GM19463 (cell line): ENCODE data around the gene GPS2.

Experiments used
- ATAC-seq: cut with Tn5 transposase; IDR thresholded peaks from one replicate; pipeline ENCODE4 v1.9.1; 2021; ENCODE audit warnings: mild to moderate bottlenecking, moderate library complexity; ENCODE audit not compliant: unreplicated experiment

The GPS2 gene

DNA sequence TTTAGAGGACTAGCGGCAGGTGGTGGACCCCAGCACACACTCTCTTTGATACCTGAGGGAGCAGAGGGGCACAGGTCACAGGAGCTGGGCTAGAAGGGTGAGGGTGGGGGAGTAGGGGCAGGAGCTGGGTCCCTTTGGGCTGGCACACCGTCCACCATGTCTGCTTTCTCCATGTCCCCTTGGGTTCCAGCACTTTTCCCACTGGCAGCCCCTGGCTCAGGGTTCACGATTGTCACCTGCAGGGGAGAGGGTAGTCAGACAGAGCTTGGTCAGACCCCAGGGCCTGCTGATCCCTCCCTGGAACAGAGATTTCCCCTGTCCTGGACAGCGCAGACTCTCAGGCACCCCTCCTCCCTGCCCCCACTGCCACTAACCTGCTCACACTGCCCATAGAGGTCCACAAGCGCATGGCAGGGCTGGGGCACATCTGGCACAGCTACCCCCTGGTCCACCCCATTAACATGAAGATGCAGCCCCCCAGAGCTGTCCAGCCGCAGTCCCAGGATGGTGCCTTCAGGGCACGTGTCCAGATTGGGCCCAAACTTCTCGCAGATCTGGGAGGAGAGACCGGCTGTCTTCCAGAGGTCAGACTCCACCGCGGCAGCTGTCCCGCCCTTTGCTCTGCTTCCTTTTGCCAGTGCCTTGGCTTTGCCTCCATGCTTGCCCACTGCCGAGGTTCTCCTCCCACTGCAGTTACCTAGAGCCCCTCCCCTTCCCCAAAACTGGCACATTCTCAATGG is 3.1 kb upstream of the GPS2 start:
- no peak for ATAC-seq

DNA sequence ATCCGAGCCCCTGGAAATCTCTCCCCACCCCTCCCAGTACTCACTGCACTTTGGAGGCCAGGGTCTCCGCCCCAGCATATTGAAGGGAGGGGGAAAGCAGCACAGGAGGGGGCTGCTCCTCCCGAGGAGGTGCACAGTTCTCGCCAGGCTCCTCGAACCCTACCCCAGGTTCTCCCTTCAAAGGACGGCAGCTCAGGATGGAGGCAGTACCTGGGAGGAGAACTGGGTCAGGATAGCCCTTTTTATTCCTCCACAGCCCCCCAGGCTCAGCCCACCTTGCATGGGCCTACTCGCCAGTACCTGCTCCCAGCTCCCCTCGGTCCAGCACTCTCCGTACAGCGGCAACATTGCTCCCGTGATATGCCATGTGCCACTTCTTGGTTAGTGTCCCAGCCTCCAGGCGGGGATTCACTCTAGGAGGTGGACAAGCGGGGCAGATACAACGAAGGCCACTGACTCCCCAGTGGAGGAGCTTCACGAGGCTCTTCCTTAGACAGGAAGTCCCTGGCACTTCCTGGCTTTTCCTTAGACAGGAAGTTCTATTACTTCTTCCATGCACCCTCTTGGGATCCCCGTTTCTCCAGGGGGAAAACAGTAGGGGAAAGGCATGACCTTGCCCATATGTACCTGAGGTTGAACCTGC is 2.1 kb upstream of the GPS2 start:
- ATAC-seq, result no peak

DNA sequence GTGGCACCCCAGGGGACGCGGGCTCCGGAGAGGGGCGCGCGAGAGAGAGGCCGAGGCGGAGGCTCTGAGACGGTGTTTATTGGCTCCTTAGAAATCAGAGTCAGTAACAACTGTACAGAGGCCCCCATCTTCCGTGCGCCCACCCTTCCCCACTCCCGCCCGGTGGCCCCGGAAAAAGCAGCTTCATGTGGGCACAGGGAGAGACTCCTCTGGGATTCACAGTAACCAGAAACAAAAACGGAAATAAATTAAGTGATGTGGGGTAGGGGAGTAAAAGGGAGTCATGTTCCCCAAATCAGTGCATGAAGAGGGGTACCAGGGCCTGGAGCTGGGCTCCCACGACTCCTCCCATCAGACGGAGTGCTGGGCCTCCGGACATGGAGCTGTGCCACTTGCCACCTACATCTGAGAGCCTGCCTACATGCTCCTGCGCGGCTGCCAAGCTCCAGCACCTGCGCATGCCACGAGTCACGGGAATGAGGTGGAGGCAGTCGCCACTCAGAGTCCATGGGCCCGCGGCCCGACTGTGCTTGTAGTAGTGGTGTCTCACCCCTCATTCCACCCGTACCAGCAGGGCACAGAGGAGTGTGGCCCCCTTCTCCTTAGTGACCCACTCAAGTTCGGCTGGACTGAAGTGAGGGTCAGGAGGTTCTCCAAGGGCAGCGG is 543 bp upstream of the GPS2 start:
- ATAC-seq, result no peak

DNA sequence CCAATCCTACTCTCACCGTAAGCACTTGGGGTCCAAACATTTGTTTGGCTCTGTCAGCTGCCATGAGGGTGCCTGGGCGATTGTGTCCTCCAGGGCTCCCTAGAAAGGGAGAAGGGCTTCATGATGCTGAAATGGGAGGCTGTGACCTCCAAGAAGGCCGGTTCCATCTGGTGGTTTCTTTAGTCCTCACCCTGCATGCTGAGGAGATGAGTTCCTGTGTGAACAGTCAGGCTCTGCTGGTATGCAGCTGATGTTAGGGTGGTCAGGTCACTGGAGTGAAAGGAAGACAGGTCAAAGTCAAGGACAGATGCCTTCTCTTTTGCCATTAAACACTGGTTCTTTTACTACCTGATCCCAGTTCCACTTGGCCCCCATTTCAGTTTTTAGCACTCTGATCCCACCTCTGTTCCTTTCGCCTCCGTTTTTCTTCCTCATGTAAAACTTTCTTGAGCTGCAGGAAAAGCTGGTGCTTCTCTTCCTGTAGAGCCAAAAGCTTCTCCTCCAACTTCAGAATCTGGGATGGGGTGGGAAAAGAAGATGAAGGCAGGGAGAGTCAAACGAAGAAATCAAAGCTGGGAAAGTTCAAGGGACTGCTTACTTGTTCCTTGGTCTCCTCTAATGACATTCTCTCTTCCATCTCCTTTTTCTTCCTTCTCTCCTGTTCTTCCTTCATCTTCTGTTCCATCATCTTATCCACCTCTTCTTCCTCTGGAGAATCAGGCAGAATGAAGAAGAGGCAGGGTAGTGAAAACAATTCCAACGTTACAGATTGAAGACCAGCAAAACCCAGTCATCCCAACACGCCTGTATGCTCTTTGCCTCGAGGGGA is 1.1 kb downstream of the GPS2 start:
- no peak for ATAC-seq

DNA sequence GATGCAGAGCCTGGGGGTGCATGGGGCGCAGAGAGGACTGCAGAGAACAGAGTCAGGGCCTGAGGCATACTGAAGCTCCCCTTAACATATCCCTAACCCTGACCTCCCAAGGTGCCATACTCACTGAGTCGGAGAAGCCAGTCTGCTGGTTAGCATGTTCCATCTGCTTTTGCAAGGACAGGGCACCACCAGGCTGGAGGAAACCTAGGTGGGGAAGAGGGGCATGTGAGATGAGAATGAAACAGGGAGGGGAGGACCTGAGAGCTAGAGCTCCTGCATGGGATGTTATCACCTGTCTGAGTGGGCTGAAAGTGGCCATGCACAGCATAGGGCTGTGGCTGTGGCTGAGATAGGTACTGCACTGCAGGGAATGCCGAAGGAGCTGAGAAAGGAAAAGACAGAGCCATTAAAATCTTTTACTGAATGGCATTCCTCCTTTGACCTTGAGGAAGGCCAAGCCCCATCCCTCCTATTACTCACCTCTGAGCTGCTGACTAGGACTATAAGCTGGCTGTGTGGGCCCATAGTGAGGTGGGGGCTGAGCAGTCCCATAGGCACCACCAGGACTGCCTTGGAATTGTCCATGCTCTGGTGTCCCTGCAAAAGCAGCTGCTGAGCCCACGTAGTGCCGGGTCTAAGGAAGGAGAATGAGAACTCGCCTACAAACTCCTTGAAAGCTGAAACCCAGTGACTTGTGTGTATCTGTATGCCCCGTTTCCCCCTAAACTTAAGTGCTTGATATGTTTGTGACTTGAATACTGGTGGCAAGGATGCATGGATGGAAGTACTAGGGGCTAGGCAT is 1.9 kb downstream of the GPS2 start:
- no peak for ATAC-seq

DNA sequence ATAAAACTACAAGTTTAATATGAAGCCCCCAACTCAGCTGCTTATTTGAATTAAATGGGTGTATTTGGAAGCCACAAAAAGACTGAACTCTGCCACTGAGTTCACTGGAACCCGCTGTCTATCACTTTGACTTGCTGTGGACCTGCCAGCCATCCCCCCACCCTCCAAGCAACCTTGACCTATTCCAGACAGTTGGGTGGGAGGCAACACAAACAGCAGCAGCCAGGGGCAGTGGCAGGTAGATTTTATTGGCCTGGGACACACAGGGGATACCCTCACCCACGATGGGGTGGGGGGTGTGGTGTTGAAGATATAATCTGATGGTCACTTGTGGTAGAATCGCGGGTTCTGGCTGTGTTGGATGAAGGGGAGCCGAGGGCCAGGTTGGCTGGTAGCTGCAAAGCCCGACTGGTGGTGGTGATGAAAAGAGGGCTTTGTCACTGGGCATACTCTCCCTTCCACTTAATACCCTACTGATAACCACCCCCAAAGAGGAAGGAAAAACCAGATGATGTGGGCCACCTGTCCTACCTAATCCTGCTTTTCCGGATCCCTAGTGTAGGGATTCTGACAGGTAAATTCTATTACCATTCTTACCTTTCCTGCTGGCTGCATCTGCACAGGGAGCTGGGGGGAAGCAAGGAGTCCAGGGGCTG is 2.6 kb downstream of the GPS2 start:
- no peak for ATAC-seq

DNA sequence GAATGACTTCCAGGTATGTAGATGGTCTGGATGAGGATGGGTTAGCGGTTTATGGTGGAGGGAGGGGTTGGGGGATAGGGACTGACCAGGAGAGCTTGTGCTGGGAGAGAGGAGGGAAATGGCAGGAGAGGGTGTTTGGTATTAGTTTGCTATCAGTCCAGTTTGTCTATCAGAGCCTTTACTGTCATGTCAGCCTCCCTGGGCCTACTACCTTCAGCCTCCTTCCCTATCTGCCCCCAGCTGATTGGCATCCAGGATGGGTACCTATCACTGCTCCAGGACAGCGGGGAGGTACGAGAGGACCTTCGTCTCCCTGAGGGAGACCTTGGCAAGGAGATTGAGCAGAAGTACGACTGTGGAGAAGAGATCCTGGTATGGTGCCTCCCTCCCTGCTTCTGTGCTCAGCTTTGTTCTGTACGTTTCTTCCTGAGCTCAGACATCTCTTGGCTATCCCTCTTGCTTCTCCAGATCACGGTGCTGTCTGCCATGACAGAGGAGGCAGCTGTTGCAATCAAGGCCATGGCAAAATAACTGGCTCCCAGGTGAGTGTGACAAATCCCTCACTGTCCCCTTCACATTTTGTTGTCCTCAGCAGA is 4.0 kb downstream of the GPS2 start:
- no peak for ATAC-seq

DNA sequence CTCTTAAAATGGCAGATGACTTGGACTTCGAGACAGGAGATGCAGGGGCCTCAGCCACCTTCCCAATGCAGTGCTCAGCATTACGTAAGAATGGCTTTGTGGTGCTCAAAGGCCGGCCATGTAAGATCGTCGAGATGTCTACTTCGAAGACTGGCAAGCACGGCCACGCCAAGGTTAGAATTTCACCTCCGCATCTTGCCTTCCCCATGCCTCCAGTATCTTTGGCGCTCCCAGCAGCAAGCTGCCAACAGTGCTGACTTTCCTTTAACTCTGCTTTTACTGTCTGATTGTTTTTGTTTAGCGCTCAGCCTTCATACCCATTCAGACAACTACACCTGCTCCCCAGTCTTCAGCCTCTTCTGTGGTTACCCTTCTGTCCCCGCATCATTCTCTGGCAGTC is 5.5 kb downstream of the GPS2 start:
- no peak for ATAC-seq

DNA sequence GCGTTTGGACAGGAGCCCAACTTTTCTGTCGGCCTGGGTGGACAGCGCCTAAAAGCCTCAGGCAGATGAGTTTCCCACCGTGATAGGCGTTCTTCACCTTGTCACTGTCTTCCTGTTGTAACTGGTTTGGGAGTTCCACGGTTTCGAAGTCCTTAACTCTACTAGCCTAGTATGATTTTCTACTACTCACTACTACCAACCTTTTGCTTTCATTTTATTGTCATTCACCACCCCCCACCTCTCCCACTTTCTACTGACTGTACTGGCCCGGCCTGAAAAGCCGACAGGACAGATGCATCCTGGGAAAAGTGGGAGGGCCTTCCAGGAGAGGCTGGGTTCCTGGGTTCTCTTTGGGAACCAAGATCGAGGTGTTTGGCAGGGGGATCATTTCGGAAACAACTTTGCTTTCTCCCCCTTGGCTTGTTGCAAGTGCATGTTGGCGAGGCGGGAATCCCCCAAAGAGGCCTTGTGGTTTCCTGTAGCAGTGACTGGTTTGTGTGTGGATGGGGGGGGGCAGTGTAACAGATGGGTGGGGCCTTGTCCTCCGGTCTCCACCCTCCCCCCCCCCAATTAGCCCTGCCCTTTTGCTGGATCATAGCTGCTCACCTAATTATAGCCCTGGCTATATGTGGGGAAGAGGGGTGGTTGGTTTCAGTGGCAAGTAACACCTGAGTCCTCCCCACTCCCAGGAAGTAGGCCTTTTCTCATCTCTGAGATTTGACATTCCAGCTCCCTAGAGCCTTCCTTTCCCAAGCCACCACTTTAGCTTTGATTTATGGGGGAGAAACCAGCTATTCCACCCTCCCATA is 6.3 kb downstream of the GPS2 start:
- no peak for ATAC-seq

DNA sequence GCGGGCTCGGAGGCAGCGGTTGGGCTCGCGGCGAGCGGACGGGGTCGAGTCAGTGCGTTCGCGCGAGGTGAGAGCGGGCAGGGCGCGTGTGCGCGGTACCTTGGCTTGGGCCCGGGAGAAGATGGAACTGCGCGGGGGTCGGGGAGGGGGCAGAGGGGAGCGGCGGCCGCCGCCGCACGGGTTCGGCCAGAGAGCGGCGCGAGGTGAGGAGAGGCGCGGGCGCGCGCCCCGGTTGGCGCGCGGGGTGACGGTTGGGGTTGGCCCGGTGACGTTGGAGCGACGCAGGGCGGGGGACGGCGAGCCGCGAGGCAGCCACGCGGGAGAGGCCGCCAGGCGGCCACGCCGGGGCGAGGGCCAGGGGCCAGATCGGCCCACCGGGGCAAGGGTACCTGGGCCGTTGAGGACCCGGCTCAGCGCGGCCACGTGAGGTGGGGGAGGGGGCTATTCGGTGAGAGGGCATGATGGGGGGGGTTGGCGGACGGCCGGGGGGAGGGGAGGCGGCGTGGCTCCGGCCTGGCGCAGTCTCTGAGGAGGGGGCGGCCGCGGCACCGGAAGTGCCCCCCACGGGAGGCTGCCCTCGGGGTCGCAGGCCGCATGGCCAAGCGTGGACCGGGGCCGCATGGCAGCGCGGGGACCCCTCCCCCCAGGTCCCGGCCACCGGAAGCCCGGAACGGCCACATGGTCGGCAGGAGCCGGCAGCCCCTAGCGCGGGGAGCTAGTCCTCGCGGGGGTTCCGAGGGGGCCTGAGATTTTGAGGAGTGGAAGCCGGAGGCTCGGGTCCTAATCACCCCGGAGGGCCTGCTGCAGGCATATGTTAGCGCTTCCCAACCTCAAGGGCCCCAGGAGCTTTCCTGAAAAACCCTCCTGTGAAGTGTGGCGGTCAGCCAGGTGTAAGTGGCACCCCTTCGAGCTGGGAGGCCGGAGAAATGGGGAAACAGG is 7.2 kb downstream of the GPS2 start:
- no peak for ATAC-seq

DNA sequence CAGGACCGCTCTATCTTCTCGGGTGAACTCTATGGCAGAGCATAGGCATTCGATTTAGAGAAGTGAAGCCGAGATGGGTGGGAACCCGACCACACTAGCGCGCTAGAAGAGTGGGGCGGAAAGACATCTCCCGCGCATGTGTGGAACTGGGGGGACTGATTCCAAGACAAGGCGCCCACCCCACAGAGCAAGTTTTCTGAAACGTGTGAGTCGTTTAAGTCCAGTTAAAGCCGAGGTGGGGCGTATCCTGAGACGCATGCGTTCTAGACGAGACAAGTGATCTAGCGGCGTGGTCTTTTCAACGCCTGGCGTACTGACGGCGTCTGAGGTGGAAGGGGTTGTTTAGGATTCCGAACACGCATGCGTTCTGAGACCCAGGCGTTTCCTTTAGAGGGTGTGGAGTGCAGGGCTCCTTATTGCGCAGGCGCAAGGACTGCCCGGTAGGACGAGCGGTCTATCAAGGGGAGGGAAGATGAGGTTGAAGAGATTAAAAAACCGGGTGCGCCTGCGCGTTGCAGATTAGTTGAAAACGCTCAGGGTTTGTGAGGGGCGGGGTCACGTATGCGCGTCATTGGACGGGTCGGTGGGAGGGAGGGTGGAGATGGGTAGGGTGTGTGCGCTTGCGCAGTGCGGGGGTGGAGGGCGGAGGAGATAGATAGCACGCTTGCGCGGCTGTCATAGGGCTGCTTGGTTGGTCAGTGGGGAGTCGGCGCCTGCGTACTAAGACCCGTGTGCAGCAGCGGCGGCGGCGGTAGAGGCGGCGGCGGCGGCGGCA is 8.1 kb downstream of the GPS2 start, which contains the start of gene EIF5A:
TSS of gene EIF5A (plus strand) at position 718 of the 775 bp plus-strand sequence. CDS start 2,008 bp downstream, outside the sequence.
- peak; percentile 74 for ATAC-seq

DNA sequence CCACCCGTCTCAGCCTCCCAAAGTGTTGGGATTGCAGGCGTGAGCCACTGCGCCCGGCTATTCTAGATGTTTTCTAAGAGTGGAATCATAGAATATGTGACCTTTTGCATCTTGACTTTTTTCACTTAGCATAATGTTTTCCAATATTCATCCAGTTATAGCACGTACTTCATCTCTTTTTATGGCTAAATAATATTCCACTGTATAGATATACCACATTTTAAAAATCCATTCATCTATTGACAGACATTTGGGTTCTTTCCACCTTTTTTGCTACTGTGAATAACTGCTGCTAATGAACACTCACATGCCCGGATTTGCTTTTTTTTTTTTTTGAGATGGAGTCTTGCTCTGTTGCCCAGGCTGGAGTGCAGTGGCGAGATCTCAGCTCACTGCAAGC is 11.0 kb downstream of the GPS2 start:
- ATAC-seq, result no peak

DNA sequence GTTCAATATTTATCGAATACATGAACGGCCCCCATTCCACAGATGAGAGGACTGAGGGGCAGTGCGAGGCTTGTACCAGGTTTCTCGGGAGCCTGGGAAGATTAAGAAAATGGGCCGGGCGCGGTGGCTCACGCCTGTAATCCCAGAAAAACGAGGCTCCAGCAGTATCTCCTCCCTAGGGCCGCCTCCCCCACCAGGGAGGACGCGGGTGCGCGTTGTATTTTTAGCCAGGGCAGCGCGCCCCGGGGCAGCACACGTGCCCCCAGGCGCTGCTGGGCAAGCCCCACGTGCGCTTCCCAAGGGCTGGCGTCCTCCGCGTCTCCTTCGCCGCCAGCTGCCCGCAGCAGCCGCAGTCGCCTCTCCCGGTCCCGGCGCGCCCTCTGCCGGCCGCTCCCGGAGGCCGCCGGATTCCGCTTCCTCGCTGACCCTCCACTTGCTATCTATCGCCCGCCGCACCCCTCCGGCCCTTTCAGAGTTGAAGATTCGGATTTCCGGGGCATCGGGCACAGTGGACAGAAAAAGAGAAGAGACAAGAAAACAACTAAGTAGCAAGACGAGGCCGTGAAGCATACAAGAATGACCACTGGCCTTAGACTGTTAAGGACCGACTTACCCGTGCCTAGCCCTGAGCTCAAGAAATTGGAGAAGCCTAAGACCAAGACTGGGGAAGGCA is 18.8 kb downstream of the GPS2 start:
- no peak for ATAC-seq

DNA sequence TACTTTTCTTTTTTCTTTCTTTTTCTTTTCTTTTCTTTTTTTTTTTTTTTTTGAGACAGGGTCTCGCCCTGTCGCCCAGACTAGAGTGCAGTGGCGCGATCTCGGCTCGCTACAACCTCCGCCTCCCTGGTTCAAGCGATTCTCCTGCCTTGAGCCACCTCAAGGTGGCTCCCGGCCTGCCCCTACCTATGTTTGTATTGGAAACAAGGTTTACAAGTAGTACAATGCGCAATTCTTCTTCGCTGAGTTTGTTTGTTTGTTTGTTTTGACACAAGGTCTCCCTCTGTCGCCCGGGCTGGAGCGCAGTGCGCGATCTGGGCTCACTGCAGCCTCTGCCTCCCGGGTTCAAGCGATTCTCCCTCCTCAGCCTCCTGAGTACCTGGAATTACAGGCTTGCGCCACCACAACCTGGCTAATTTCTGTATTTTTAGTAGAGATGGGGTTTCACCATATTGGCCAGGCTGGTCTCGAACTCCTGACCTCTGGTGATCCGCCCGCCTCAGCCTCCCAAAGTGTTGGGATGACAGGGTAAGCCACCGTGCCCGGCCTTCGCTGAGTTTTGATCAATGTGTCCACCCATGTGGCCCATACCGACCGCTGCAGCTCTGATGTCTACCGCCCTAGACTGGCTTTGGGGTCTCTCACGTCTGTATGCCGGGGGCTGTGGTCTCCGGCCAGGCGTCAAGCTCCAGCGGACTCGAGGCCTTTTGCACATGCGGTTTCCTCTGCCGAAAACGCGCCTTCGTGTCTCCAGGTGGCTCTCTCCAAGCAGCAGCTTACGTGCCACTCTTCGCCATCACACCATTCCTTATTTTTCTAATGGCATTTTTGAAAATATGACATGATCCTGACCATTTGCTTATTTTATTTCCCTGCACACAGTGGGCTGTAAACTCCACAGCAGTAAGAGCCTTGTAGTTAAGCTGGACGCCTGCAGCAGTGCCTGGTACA is 19.7 kb downstream of the GPS2 start:
- no peak for ATAC-seq

DNA sequence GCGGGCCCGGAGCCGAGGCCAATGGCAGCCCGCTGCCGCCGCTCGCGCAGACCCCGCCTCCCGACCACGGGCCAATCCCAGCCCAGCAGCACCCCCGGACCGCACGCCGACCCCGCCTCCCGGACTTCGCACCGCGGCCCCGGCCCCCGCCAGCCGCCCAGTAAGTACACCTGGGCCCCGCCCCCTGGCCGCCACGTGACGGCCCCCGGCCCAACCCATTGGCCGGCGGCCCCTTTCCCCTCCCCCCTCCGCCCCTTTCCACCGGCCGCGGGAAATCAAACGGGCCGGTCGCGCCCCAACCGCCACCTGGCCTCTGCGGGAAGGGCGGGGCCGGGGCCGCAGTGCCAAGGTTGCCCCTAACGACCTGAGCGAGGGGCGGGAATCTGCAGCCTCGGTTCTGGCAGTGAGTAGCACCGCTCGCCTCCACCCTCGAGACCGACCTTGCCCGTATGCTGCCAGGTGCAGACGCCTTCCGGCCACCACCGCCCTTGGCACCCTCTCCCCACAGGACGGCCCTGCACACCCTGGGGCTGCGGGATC is 20.5 kb downstream of the GPS2 start, which contains the start of gene YBX2:
TSS of gene YBX2 (minus strand) at position 26 of the 540 bp plus-strand sequence. CDS start 139 bp downstream, outside the sequence.
- no peak for ATAC-seq
